Hair follicle dermal papilla cell (primary cell): Measurements from ENCODE around the gene FXYD3. TPM values are rescaled to one million over a fixed set of nuclear protein-coding genes. Genes with fewer than 3 reads are reported as not detected.

Experiments used
- small RNA-seq: library from RNA; depleted of rRNA; stranded (forward); fragments of <200 nt; gene quantifications from one replicate; pipeline ENCODE3, GENCODE V24; 2012
- total RNA-seq: library from RNA; depleted of rRNA; stranded (reverse); fragments of >200 nt; gene quantifications from 2 replicates; pipeline ENCODE4 v1.2.3, GENCODE V29; 2012

Gene FXYD3
- not detected in 2 replicates for total RNA-seq

GRCh38 chr19:35115177-35115951 lies at the start of gene FXYD3:
FXYD3 (plus strand) TSS chr19:35115823; CDS start chr19:35119377, 3,554 bp downstream.

GRCh38 chr19:35134601-35135242 lies 19.1 kb downstream of the FXYD3 start, which contains the start of gene LGI4:
LGI4 (minus strand) TSS chr19:35135059; CDS start chr19:35134680, 379 bp downstream.

GRCh38 chr19:35138305-35138892 lies 22.8 kb downstream of the FXYD3 start, which contains the start of gene FXYD1:
FXYD1 (plus strand) TSS chr19:35138824; CDS start chr19:35140080, 1,256 bp downstream.

GRCh38 chr19:35143231-35143715 lies 27.6 kb downstream of the FXYD3 start, which contains the start of gene FXYD7:
FXYD7 (plus strand) TSS chr19:35143255; CDS start chr19:35143334, 79 bp downstream.

GRCh38 chr19:35154525-35155406 lies 39.1 kb downstream of the FXYD3 start, which contains the start of gene FXYD5:
FXYD5 (plus strand) TSS chr19:35154735; CDS start chr19:35155551, 816 bp downstream.

Small RNAs within 50 kb of the gene (small RNA-seq; reads per million reads assigned to genes)
- not detected for gene AC020907.2

Other genes with a start within 250 kb of the FXYD3 start
- gene ZNF30, start 188.9 kb upstream of the FXYD3 start, total RNA-seq, result 1.7 and 2.6 TPM in 2 replicates
- gene ZNF792, start 151.6 kb upstream of the FXYD3 start, total RNA-seq, result 3.4 and 5.2 TPM in 2 replicates
- 25.6 and 27.1 TPM in 2 replicates for gene GRAMD1A, start 115.5 kb upstream of the FXYD3 start, total RNA-seq
- 3.1 and 3.4 TPM in 2 replicates for gene SCN1B, start 85.4 kb upstream of the FXYD3 start, total RNA-seq
- not detected in 2 replicates for gene HPN, start 74.1 kb upstream of the FXYD3 start, total RNA-seq
- gene LGI4, start 19.2 kb downstream of the FXYD3 start, total RNA-seq, result 1.2 and 1.3 TPM in 2 replicates
- 0.73 and 2.1 TPM in 2 replicates for gene FXYD1, start 23.0 kb downstream of the FXYD3 start, total RNA-seq
- not detected in 2 replicates for gene FXYD7, start 27.4 kb downstream of the FXYD3 start, total RNA-seq
- 53.2 and 73.8 TPM in 2 replicates for gene FXYD5, start 38.9 kb downstream of the FXYD3 start, total RNA-seq
- gene FAM187B, start 112.9 kb downstream of the FXYD3 start, total RNA-seq, result not detected in 2 replicates
- 0.36 and 0.49 TPM in 2 replicates for gene LSR, start 133.2 kb downstream of the FXYD3 start, total RNA-seq
- 64.4 and 64.5 TPM in 2 replicates for gene USF2, start 153.1 kb downstream of the FXYD3 start, total RNA-seq
- under 0.01 TPM in 1 of 2 replicates, not detected in the other for gene HAMP, start 166.7 kb downstream of the FXYD3 start, total RNA-seq
- gene MAG, start 176.3 kb downstream of the FXYD3 start, total RNA-seq, result not detected in 2 replicates
- not detected in 2 replicates for gene CD22, start 213.4 kb downstream of the FXYD3 start, total RNA-seq
- not detected in 2 replicates for gene FFAR1, start 232.1 kb downstream of the FXYD3 start, total RNA-seq
- gene FFAR3, start 242.6 kb downstream of the FXYD3 start, total RNA-seq, result not detected in 2 replicates